KMS-11 (cell line): ENCODE measurements around the gene PRKD2.

Experiments used
- H2AFZ ChIP-seq: fragments of 200-600 bp; sonication (generic); 2 replicates; pipeline ENCODE4 v1.6.1; 2016; ENCODE audit warnings: antibody characterized with exemption, mixed run types, low read depth
- H3K27ac ChIP-seq: fragments of 200-600 bp; sonication (generic); 2 replicates; pipeline ENCODE4 v1.6.1; 2016; ENCODE audit warnings: mild to moderate bottlenecking, mixed run types
- H3K27me3 ChIP-seq: fragments of 200-600 bp; sonication (generic); 2 replicates; pipeline ENCODE4 v1.6.1; 2017; ENCODE audit warnings: mild to moderate bottlenecking, low read depth, mixed run types, moderate library complexity; ENCODE audit not compliant: insufficient read depth
- H3K36me3 ChIP-seq: fragments of 200-600 bp; sonication (generic); 2 replicates; pipeline ENCODE4 v1.6.1; 2017; ENCODE audit warnings: mild to moderate bottlenecking, mixed run types; ENCODE audit not compliant: insufficient read depth
- H3K4me1 ChIP-seq: fragments of 200-600 bp; sonication (generic); 2 replicates; pipeline ENCODE4 v1.6.1; 2016; ENCODE audit warnings: mild to moderate bottlenecking, low read depth, mixed run types; ENCODE audit not compliant: poor library complexity, severe bottlenecking
- H3K4me2 ChIP-seq: fragments of 200-600 bp; sonication (generic); 2 replicates; pipeline ENCODE4 v1.7.0; 2016; ENCODE audit warnings: mild to moderate bottlenecking, mixed run types
- H3K4me3 ChIP-seq: fragments of 200-600 bp; sonication (generic); IDR thresholded peaks from 2 replicates; pipeline ENCODE4 v1.6.1; 2017; ENCODE audit warnings: low read depth, low read length, mixed read lengths; ENCODE audit not compliant: insufficient read depth
- H3K79me2 ChIP-seq: fragments of 200-600 bp; sonication (generic); 2 replicates; pipeline ENCODE4 v1.6.1; 2016; ENCODE audit warnings: low read depth, mixed run types; ENCODE audit not compliant: insufficient read depth
- H3K9ac ChIP-seq: fragments of 200-600 bp; sonication (generic); 2 replicates; pipeline ENCODE4 v1.6.1; 2016; ENCODE audit warnings: mild to moderate bottlenecking, mixed run types
- H4K20me1 ChIP-seq: fragments of 200-600 bp; sonication (generic); 2 replicates; pipeline ENCODE4 v1.6.1; 2016; ENCODE audit warnings: mild to moderate bottlenecking, mixed run types; ENCODE audit not compliant: insufficient read depth
- CTCF ChIP-seq: fragments of 200-600 bp; sonication (generic); conservative IDR thresholded peaks from 2 replicates; pipeline ENCODE4 v1.6.1; 2017; ENCODE audit warnings: low read depth, mild to moderate bottlenecking, antibody characterized with exemption, low read length, moderate library complexity, mixed read lengths

PRKD2 gene

GRCh38 chr19:46719629-46720502, 3.0 kb upstream of the PRKD2 start:
- Histone ChIP-seq H2AFZ (no peak overlapping the region), H3K4me2 (peak overlapping the region; percentile 80; the same call in 1 of the 2 replicates), H3K4me1 (peaks cover 33% of the 10 kb centered on the region), H3K9ac (no peak overlapping the region), H3K36me3 (no peaks in the 10 kb centered on the region; the same call in 1 of the 2 replicates), H3K27me3 (no peaks in the 10 kb centered on the region), H3K27ac (peak overlapping the region; percentile 48; the same call in 1 of the 2 replicates), H4K20me1 (no peaks in the 10 kb centered on the region), H3K4me3 (no peak overlapping the region), H3K79me2 (peaks cover 18% of the 10 kb centered on the region)
- no peak for TF ChIP-seq CTCF

- Histone ChIP-seq H3K27ac (peak overlapping the region; percentile 48), H3K4me2 (peak overlapping the region; percentile 80), H3K36me3 (no peaks in the 10 kb centered on the region; the same call in 1 of the 2 replicates), H3K27me3 (no peaks in the 10 kb centered on the region), H4K20me1 (no peaks in the 10 kb centered on the region), H3K79me2 (peaks cover 18% of the 10 kb centered on the region), H3K4me3 (no peak overlapping the region), H3K9ac (peak overlapping the region; percentile 33; the same call in 1 of the 2 replicates), H2AFZ (no peak overlapping the region), H3K4me1 (peaks cover 37% of the 10 kb centered on the region)
- TF ChIP-seq CTCF: no peak
Measured at GRCh38 chr19:46718934-46719622, 2.2 kb upstream of the PRKD2 start.

- H3K4me3 ChIP-seq: no peak overlapping the region
- peaks cover 40% of the 10 kb centered on the region for H3K4me1 ChIP-seq
Measured at GRCh38 chr19:46718157-46718933, 1.4 kb upstream of the PRKD2 start.

More at GRCh38 chr19:46718157-46718933, 1.4 kb upstream of the PRKD2 start:
- H3K79me2 ChIP-seq: peaks cover 19% of the 10 kb centered on the region
- no peaks in the 10 kb centered on the region for H4K20me1 ChIP-seq
- H2AFZ ChIP-seq: no peak overlapping the region
- peak overlapping the region; percentile 33; the same call in 1 of the 2 replicates for H3K9ac ChIP-seq
- peak overlapping the region; percentile 48 for H3K27ac ChIP-seq
- H3K27me3 ChIP-seq: no peaks in the 10 kb centered on the region
- no peak for TF ChIP-seq CTCF
- no peaks in the 10 kb centered on the region; the same call in 1 of the 2 replicates for H3K36me3 ChIP-seq
- H3K4me2 ChIP-seq: peak overlapping the region; percentile 80
